Astrocyte (in vitro differentiated cells and primary cell): ENCODE measurements around the gene SERPINI1. TPM values are rescaled to one million over a fixed set of nuclear protein-coding genes. Genes with fewer than 3 reads are reported as not detected.

ENCODE experiments used
- DNase-seq: peaks from one replicate; pipeline ENCODE4 v3.0.0-alpha.2; 2010; ENCODE audit warnings: low read depth
- FAIRE-seq: peaks from 2 replicates; lab custom pipeline; 2011; peaks lifted over from hg19 to GRCh38; lab: Jason Lieb, UNC
- H2AFZ ChIP-seq: 2 replicates; pipeline ENCODE4 v1.6.0; 2012; ENCODE audit warnings: low read depth, low read length, inconsistent platforms
- H3K27ac ChIP-seq: 2 replicates; pipeline ENCODE4 v1.5.1; 2011; ENCODE audit warnings: low read depth, low read length, inconsistent platforms
- H3K27me3 ChIP-seq: 2 replicates; pipeline ENCODE4 v1.6.0; 2011; ENCODE audit warnings: low read length, inconsistent platforms; ENCODE audit not compliant: insufficient read depth
- H3K36me3 ChIP-seq: 2 replicates; pipeline ENCODE4 v1.5.1; 2011; ENCODE audit warnings: low read length, inconsistent platforms; ENCODE audit not compliant: insufficient read depth
- H3K4me1 ChIP-seq: 2 replicates; pipeline ENCODE4 v1.5.1; 2011; ENCODE audit warnings: low read length, inconsistent platforms; ENCODE audit not compliant: insufficient read depth
- H3K4me2 ChIP-seq: 2 replicates; pipeline ENCODE4 v1.6.0; 2012; ENCODE audit warnings: low read length, inconsistent platforms
- H3K4me3 ChIP-seq: 2 replicates; pipeline ENCODE4 v1.5.1; 2011; ENCODE audit warnings: low read depth, mild to moderate bottlenecking, low read length, inconsistent platforms; ENCODE audit not compliant: insufficient read depth
- H3K79me2 ChIP-seq: 2 replicates; pipeline ENCODE4 v1.6.0; 2012; ENCODE audit warnings: mild to moderate bottlenecking, low read length, inconsistent platforms; ENCODE audit not compliant: insufficient read depth
- H3K9ac ChIP-seq: 2 replicates; pipeline ENCODE4 v1.6.0; 2012; ENCODE audit warnings: mild to moderate bottlenecking, low read length, inconsistent platforms
- H3K9me3 ChIP-seq: 2 replicates; pipeline ENCODE4 v1.5.1; 2012; ENCODE audit warnings: low read depth, mild to moderate bottlenecking, low read length, inconsistent platforms; ENCODE audit not compliant: insufficient read depth
- H4K20me1 ChIP-seq: 2 replicates; pipeline ENCODE4 v1.6.0; 2012; ENCODE audit warnings: low read length, inconsistent platforms; ENCODE audit not compliant: insufficient read depth
- H3K27ac Mint-ChIP-seq: one replicate; pipeline ENCODE4 v1.8.0; 2021; ENCODE audit warnings: mild to moderate bottlenecking, mixed read lengths; ENCODE audit not compliant: unreplicated experiment
- H3K27me3 Mint-ChIP-seq: one replicate; pipeline ENCODE4 v1.8.0; 2021; ENCODE audit warnings: low read depth, mixed read lengths; ENCODE audit not compliant: unreplicated experiment
- H3K36me3 Mint-ChIP-seq: one replicate; pipeline ENCODE4 v1.8.0; 2021; ENCODE audit warnings: low read depth, mixed read lengths; ENCODE audit not compliant: unreplicated experiment
- H3K4me1 Mint-ChIP-seq: one replicate; pipeline ENCODE4 v1.8.0; 2021; ENCODE audit warnings: low read depth, mixed read lengths; ENCODE audit not compliant: unreplicated experiment
- H3K4me3 Mint-ChIP-seq: one replicate; pipeline ENCODE4 v1.8.0; 2021; ENCODE audit warnings: mild to moderate bottlenecking, moderate library complexity, mixed read lengths; ENCODE audit not compliant: unreplicated experiment
- H3K9me3 Mint-ChIP-seq: one replicate; pipeline ENCODE4 v1.8.0; 2021; ENCODE audit warnings: mild to moderate bottlenecking, mixed read lengths; ENCODE audit not compliant: unreplicated experiment
- CTCF ChIP-seq: IDR thresholded peaks from 2 replicates; pipeline ENCODE4 v1.5.1; 2011; ENCODE audit warnings: low read depth, mild to moderate bottlenecking, inconsistent platforms, low read length, moderate library complexity; ENCODE audit not compliant: insufficient read depth
- EZH2 ChIP-seq: IDR thresholded peaks from 2 replicates; pipeline ENCODE4 v1.6.1; 2012; ENCODE audit warnings: mild to moderate bottlenecking, low read length, inconsistent platforms; ENCODE audit not compliant: insufficient read depth
- total RNA-seq: library from RNA; stranded (reverse); gene quantifications from 2 replicates; pipeline ENCODE4 v1.2.1, GENCODE V29; 2021

The SERPINI1 gene
- total RNA-seq, 1 donor from 2014 or later = 34.4 TPM

GRCh38 chr3:167728632-167729323, 6.7 kb upstream of the SERPINI1 start:
- no peak overlapping the region for H3K9ac ChIP-seq
- H3K4me2 ChIP-seq = peak overlapping the region; percentile 30
- no peak for TF ChIP-seq EZH2
- no peak for TF ChIP-seq CTCF
- H3K79me2 ChIP-seq = peaks cover 98% of the 10 kb centered on the region
- H3K4me3 Mint-ChIP-seq = no peak overlapping the region
- no peaks in the 10 kb centered on the region for H3K27me3 ChIP-seq
- no peak overlapping the region for H2AFZ ChIP-seq
- no peak for FAIRE-seq
- H3K4me1 ChIP-seq = peaks cover 9% of the 10 kb centered on the region
- no peaks in the 10 kb centered on the region for H3K9me3 ChIP-seq
- H3K4me1 Mint-ChIP-seq = peaks cover 37% of the 10 kb centered on the region
- no peaks in the 10 kb centered on the region for H3K36me3 ChIP-seq
- no peaks in the 10 kb centered on the region for H3K27me3 Mint-ChIP-seq
- peak overlapping the region; percentile 80 for H3K27ac Mint-ChIP-seq
- H3K27ac ChIP-seq = no peak overlapping the region
- H3K9me3 Mint-ChIP-seq = no peaks in the 10 kb centered on the region
- DNase-seq = no peak
- no peaks in the 10 kb centered on the region for H3K36me3 Mint-ChIP-seq
- H4K20me1 ChIP-seq = peaks cover 93% of the 10 kb centered on the region
- no peak overlapping the region for H3K4me3 ChIP-seq

DNA sequence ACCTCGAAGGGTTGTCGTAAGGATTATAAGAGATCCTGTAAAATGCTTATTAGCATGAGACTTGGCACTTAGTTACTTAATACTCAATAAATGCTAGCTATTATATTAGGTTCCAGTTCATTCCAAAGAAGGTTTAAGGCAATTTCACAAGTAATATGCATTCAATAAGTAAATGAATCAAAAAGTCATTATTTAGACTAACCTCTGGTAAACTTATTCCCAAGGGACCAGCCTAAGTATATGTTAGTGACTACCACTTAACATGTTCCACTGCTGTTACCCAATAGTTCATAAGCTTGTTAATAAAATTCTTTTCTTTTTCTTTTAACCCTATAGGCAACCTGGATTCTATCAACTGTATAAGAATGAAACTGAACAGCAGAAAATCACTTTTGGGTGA, 5.9 kb upstream of the SERPINI1 start:
- Histone ChIP-seq H3K9ac (no peak overlapping the region), H3K27ac (no peak overlapping the region), H3K27me3 (no peaks in the 10 kb centered on the region), H3K4me1 (peaks cover 9% of the 10 kb centered on the region), H4K20me1 (peaks cover 85% of the 10 kb centered on the region), H3K9me3 (no peaks in the 10 kb centered on the region), H3K4me2 (no peak overlapping the region), H3K36me3 (no peaks in the 10 kb centered on the region), H2AFZ (no peak overlapping the region), H3K79me2 (peaks cover 98% of the 10 kb centered on the region), H3K4me3 (no peak overlapping the region)
- Mint-ChIP-seq H3K36me3 (no peaks in the 10 kb centered on the region), H3K27me3 (no peaks in the 10 kb centered on the region), H3K4me3 (no peak overlapping the region), H3K9me3 (no peaks in the 10 kb centered on the region), H3K27ac (peak overlapping the region; percentile 80), H3K4me1 (peaks cover 37% of the 10 kb centered on the region)
- no peak for TF ChIP-seq EZH2
- TF ChIP-seq CTCF = no peak
- FAIRE-seq (no peak), DNase-seq (no peak)

DNA sequence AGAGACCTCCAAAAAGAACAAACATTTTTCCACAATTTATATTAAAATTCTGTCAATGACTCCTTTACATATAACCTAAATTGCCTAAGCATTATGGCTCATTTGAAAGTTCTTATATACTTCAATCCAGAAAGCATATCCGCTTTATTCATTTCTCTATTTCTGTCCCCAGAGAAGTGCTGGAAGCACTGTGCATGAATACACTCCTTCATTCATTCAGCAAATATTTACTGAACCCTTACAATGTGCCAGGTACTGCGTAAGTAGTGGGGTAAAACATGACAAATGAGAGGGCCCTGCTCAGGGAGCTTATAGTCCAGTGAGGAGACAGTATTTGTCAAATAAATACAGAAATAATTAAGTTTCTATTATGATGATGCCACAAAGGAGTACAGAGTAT, 4.1 kb upstream of the SERPINI1 start:
- DNase-seq = no peak
- TF ChIP-seq EZH2 = no peak
- no peak for TF ChIP-seq CTCF
- no peaks in the 10 kb centered on the region for H3K9me3 Mint-ChIP-seq

More for the DNA sequence above, 4.1 kb upstream of the SERPINI1 start:
- Histone ChIP-seq H3K4me1 (peaks cover 14% of the 10 kb centered on the region), H3K27me3 (no peaks in the 10 kb centered on the region), H3K4me3 (no peak overlapping the region), H2AFZ (no peak overlapping the region), H3K79me2 (peaks cover 83% of the 10 kb centered on the region), H3K27ac (no peak overlapping the region), H4K20me1 (peaks cover 69% of the 10 kb centered on the region), H3K9ac (no peak overlapping the region), H3K4me2 (no peak overlapping the region), H3K36me3 (no peaks in the 10 kb centered on the region), H3K9me3 (no peaks in the 10 kb centered on the region)
- Mint-ChIP-seq H3K27me3 (no peaks in the 10 kb centered on the region), H3K4me3 (no peak overlapping the region), H3K27ac (no peak overlapping the region), H3K4me1 (peaks cover 34% of the 10 kb centered on the region), H3K36me3 (no peaks in the 10 kb centered on the region)
- FAIRE-seq = no peak
